ENCODE results near the gene LMX1A. TPM values are rescaled to one million over a fixed set of nuclear protein-coding genes. Genes with fewer than 3 reads are reported as not detected.

LMX1A gene
- total RNA-seq, 1 experiment from 2014 or later: not detected

- H3K9me3 ChIP-seq (ENCODE audit: low read depth, low read length, poor library complexity, severe bottlenecking): no peaks in the 10 kb centered on the region
- ChIA-PET POLR2A (ENCODE audit: low non-redundant PET) (no interaction called here), CTCF (interaction anchor here (1.0 to 2.2 kb wide), 2 partner anchors 200 to 205 kb away, joined by 3 to 13 read pairs; no protein-coding TSS in a partner anchor)
- intact Hi-C loops (cut with micrococcal nuclease; ENCODE audit: unreplicated experiment): loop anchor here (1.0 to 10.0 kb wide), 3 partner anchors 200 to 519 kb away; no protein-coding TSS in a partner anchor
- no peaks in the 10 kb centered on the region for H3K4me1 ChIP-seq (ENCODE audit: insufficient read depth, low read length, poor library complexity, severe bottlenecking)
- peak overlapping the region; percentile 22 for H3K4me3 ChIP-seq (ENCODE audit: low read depth, low read length, poor library complexity, severe bottlenecking)
- TF ChIP-seq EZH2 (IDR thresholded peaks at IDR 0.05; ENCODE audit: borderline replicate concordance, low read depth, low read length, poor library complexity, severe bottlenecking) (no peak), CTCF (conservative IDR thresholded peaks at IDR 0.05; ENCODE audit: low read depth, low read length) (peak; percentile 95)
- no TSS peak for BruUV-seq (replicated peaks)
- no peak overlapping the region for H3K27ac ChIP-seq (ENCODE audit: low read depth, low read length, poor library complexity, severe bottlenecking)
- no peaks in the 10 kb centered on the region for H3K36me3 ChIP-seq (ENCODE audit: insufficient read depth, low read length, poor library complexity, severe bottlenecking)
- peaks cover 8% of the 10 kb centered on the region for H3K27me3 ChIP-seq (replicated peaks; ENCODE audit: insufficient read depth, low read depth, low read length, poor library complexity)
- peak; percentile 85 for DNase-seq (ENCODE audit: low spot score)
These were observed 36.4 kb upstream of the LMX1A start for GRCh38 chr1:165392634-165393571.

- no peak for DNase-seq (ENCODE audit: low spot score)
- H3K27me3 ChIP-seq (replicated peaks; ENCODE audit: insufficient read depth, low read depth, low read length, poor library complexity): peaks cover 11% of the 10 kb centered on the region
- CTCF ChIA-PET: no interaction called here
- no peaks in the 10 kb centered on the region for H3K4me1 ChIP-seq (ENCODE audit: insufficient read depth, low read length, poor library complexity, severe bottlenecking)
- TF ChIP-seq CTCF (conservative IDR thresholded peaks at IDR 0.05; ENCODE audit: low read depth, low read length): no peak
- TF ChIP-seq EZH2 (IDR thresholded peaks at IDR 0.05; ENCODE audit: borderline replicate concordance, low read depth, low read length, poor library complexity, severe bottlenecking): no peak
- no TSS peak for BruUV-seq (replicated peaks)
- H3K36me3 ChIP-seq (ENCODE audit: insufficient read depth, low read length, poor library complexity, severe bottlenecking): no peaks in the 10 kb centered on the region
- no peaks in the 10 kb centered on the region for H3K9me3 ChIP-seq (ENCODE audit: low read depth, low read length, poor library complexity, severe bottlenecking)
- no peak overlapping the region for H3K27ac ChIP-seq (ENCODE audit: low read depth, low read length, poor library complexity, severe bottlenecking)
- intact Hi-C loops (cut with micrococcal nuclease; ENCODE audit: unreplicated experiment): loop anchor here (5.0 to 10.0 kb wide), 2 partner anchors 325 to 523 kb away; no protein-coding TSS in a partner anchor
- POLR2A ChIA-PET (ENCODE audit: low non-redundant PET): no interaction called here
- no peak overlapping the region for H3K4me3 ChIP-seq (ENCODE audit: low read depth, low read length, poor library complexity, severe bottlenecking)
These were observed 33.1 kb upstream of the LMX1A start for GRCh38 chr1:165389609-165390008.

GRCh38 chr1:165387961-165388360 lies 31.4 kb upstream of the LMX1A start:
- intact Hi-C loops (cut with micrococcal nuclease; ENCODE audit: unreplicated experiment): no loop called here
- no peak for DNase-seq (ENCODE audit: low spot score)
- H3K9me3 ChIP-seq (ENCODE audit: low read depth, low read length, poor library complexity, severe bottlenecking): no peaks in the 10 kb centered on the region
- ChIA-PET CTCF (no interaction called here), POLR2A (ENCODE audit: low non-redundant PET) (no interaction called here)
- TF ChIP-seq EZH2 (IDR thresholded peaks at IDR 0.05; ENCODE audit: borderline replicate concordance, low read depth, low read length, poor library complexity, severe bottlenecking): no peak
- TF ChIP-seq CTCF (conservative IDR thresholded peaks at IDR 0.05; ENCODE audit: low read depth, low read length): no peak
- H3K27me3 ChIP-seq (replicated peaks; ENCODE audit: insufficient read depth, low read depth, low read length, poor library complexity): peaks cover 11% of the 10 kb centered on the region
- no peak overlapping the region for H3K4me3 ChIP-seq (ENCODE audit: low read depth, low read length, poor library complexity, severe bottlenecking)
- no peak overlapping the region for H3K27ac ChIP-seq (ENCODE audit: low read depth, low read length, poor library complexity, severe bottlenecking)
- H3K4me1 ChIP-seq (ENCODE audit: insufficient read depth, low read length, poor library complexity, severe bottlenecking): no peaks in the 10 kb centered on the region
- H3K36me3 ChIP-seq (ENCODE audit: insufficient read depth, low read length, poor library complexity, severe bottlenecking): no peaks in the 10 kb centered on the region
- no TSS peak for BruUV-seq (replicated peaks)
